WI38 (cell line): ENCODE measurements around the gene DMC1.

Experiments used
- H3K4me3 ChIP-seq: 2 replicates; pipeline ENCODE4 v1.5.1; 2011; ENCODE audit warnings: low read depth, mild to moderate bottlenecking, control low read depth, low read length
- CTCF ChIP-seq: IDR thresholded peaks from 2 replicates; pipeline ENCODE4 v1.5.1; 2012; ENCODE audit warnings: low read depth, mild to moderate bottlenecking, control low read depth, low read length

DMC1 gene

GRCh38 chr22:38506118-38506962, 63.6 kb downstream of the DMC1 start, which contains the start of gene DDX17:
Gene DDX17 (minus strand): TSS chr22:38506311.
- no peak for TF ChIP-seq CTCF
- peak within 1 kb of the TSS; percentile 82 for H3K4me3 ChIP-seq

- no peak for TF ChIP-seq CTCF
- H3K4me3 ChIP-seq: peak overlapping the region; percentile 82
Observed at GRCh38 chr22:38505541-38506117, 64.4 kb downstream of the DMC1 start.

GRCh38 chr22:38504731-38505540, 65.0 kb downstream of the DMC1 start:
- TF ChIP-seq CTCF: no peak
- peak overlapping the region; percentile 82 for H3K4me3 ChIP-seq

GRCh38 chr22:38503021-38503420, 67.0 kb downstream of the DMC1 start:
- H3K4me3 ChIP-seq: peak overlapping the region; percentile 82
- no peak for TF ChIP-seq CTCF

GRCh38 chr22:38501797-38502672, 67.9 kb downstream of the DMC1 start:
- TF ChIP-seq CTCF: no peak
- H3K4me3 ChIP-seq: no peak overlapping the region

- no peak overlapping the region for H3K4me3 ChIP-seq
- TF ChIP-seq CTCF: no peak
Observed at GRCh38 chr22:38497869-38498268, 72.1 kb downstream of the DMC1 start.
